BLaER1 (cell line): ENCODE results near the gene COL18A1.
"Not testable (repeated sequence)": the region's sequence is repeated elsewhere in the genome, so short reads cannot be mapped to it uniquely, and the experiment has no call there.

Experiments
- H3K27ac ChIP-seq: shearing (Covaris generic); formaldehyde crosslinking; 2 replicates; pipeline ENCODE4 v1.8.1; 2022
- H3K27me3 ChIP-seq: shearing (Covaris generic); formaldehyde crosslinking; 2 replicates; pipeline ENCODE4 v1.8.1; 2022
- H3K36me3 ChIP-seq: shearing (Covaris generic); formaldehyde crosslinking; 2 replicates; pipeline ENCODE4 v1.8.1; 2022
- H3K4me1 ChIP-seq: shearing (Covaris generic); formaldehyde crosslinking; 2 replicates; pipeline ENCODE4 v1.8.1; 2022
- H3K4me2 ChIP-seq: shearing (Covaris generic); formaldehyde crosslinking; 2 replicates; pipeline ENCODE4 v1.8.1; 2022
- H3K4me3 ChIP-seq: shearing (Covaris generic); formaldehyde crosslinking; 2 replicates; pipeline ENCODE4 v1.8.1; 2022
- H3K9ac ChIP-seq: shearing (Covaris generic); formaldehyde crosslinking; 2 replicates; pipeline ENCODE4 v1.8.1; 2022
- H3K9me3 ChIP-seq: shearing (Covaris generic); formaldehyde crosslinking; 2 replicates; pipeline ENCODE4 v1.8.1; 2022
- H4K20me1 ChIP-seq: shearing (Covaris generic); formaldehyde crosslinking; 2 replicates; pipeline ENCODE4 v1.8.1; 2022
- Cebpa-rat ChIP-seq: shearing (Covaris generic); IDR thresholded peaks from 2 replicates; pipeline ENCODE4 v1.8.1; 2022

The COL18A1 gene

DNA sequence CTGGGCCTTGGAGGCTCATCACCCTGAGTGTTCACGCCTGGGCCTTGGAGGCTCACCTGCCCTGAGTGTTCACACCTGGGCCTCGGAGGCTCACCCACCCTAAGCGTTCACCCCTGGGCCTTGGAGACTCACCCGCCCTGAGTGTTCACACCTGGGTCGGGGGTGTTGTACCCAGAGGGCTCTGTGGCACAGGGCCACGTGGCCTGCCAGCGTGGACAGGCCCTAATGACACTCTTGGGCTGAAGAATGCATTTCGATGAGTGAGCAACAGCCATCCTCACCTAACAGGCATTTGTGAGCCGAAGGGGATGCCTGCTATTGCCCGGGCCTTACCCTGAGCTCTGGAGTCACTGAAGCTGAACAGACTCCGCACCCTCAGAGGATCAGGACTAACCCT lies 119.8 kb downstream of the COL18A1 start:
- no peaks in the 10 kb centered on the region for H3K4me1 ChIP-seq
- no peak overlapping the region for H3K4me3 ChIP-seq
- H3K4me2 ChIP-seq: no peak overlapping the region
- H3K36me3 ChIP-seq: peaks cover 94% of the 10 kb centered on the region
- TF ChIP-seq Cebpa-rat: no peak
- H3K27me3 ChIP-seq: no peaks in the 10 kb centered on the region
- peaks cover 8% of the 10 kb centered on the region; the same call in 1 of the 2 replicates for H4K20me1 ChIP-seq
- peaks cover 41% of the 10 kb centered on the region for H3K9me3 ChIP-seq
- no peak overlapping the region for H3K9ac ChIP-seq
- no peak overlapping the region for H3K27ac ChIP-seq

DNA sequence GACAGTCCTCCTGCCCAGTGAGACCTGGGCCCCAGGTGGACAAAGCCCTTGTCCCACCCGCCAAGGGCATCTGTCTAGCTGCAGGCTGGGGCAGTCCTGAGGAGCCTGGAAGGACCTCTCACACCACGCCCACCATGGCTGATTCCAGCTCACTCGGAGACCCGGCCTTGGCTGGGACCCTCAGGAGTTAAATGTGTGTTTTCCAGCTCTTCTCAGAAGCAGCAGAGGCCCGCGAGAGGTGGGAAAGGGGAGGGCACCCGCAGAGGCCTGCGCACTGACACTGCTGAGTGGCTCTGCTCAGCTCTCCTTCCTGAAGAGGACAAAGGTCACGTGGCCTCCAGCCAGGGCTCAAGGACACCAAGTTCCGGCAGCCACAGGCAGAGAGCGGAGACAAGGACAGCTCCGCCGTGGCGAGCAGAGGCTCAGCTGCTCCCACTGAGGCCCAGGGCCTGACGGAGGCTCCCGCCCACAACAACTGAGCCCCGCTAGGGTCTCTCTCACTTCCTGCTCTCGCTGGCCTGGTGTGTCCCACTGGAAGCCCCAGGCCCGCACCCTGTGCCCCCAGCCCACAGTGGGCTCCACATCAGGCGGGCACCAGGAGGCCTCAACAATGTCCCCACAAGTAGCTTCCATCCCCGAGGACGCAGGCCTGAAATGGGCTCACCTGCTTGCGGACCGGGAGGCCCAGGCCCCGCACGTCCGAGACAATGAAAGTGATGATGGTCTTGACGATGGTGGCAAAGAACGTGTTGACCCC lies 120.4 kb downstream of the COL18A1 start:
- Histone ChIP-seq H3K9ac (no peak overlapping the region), H3K9me3 (peaks cover 36% of the 10 kb centered on the region), H3K4me1 (no peaks in the 10 kb centered on the region), H4K20me1 (peaks cover 8% of the 10 kb centered on the region; the same call in 1 of the 2 replicates), H3K36me3 (peaks cover 94% of the 10 kb centered on the region), H3K4me2 (no peak overlapping the region), H3K27ac (no peak overlapping the region), H3K4me3 (no peak overlapping the region), H3K27me3 (no peaks in the 10 kb centered on the region)
- no peak for TF ChIP-seq Cebpa-rat

DNA sequence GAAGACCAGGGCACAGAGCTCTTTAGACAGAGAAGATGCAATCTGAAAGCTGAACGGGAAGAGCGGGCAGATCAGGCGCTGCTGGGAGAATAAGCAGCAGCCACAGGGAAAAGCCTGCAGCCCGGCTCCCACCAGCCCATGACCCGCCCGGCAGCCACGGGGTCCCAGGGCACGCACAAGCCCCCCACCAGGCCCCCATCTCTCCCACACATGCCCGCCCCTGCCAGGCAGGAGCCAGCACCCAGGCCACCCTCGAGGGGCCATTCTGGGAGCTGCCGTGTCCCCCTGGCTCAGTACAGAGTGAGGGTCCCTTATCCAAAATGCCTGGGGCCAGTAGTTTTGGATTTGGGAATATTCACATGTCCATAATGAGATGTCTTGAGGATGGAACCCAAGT lies 120.9 kb downstream of the COL18A1 start:
- no peak overlapping the region for H3K4me2 ChIP-seq
- H3K27me3 ChIP-seq: no peaks in the 10 kb centered on the region
- peaks cover 92% of the 10 kb centered on the region for H3K36me3 ChIP-seq
- no peak overlapping the region for H3K4me3 ChIP-seq
- H4K20me1 ChIP-seq: peaks cover 8% of the 10 kb centered on the region; the same call in 1 of the 2 replicates
- no peaks in the 10 kb centered on the region for H3K4me1 ChIP-seq
- TF ChIP-seq Cebpa-rat: no peak
- H3K9me3 ChIP-seq: peaks cover 30% of the 10 kb centered on the region
- no peak overlapping the region for H3K27ac ChIP-seq
- H3K9ac ChIP-seq: no peak overlapping the region

DNA sequence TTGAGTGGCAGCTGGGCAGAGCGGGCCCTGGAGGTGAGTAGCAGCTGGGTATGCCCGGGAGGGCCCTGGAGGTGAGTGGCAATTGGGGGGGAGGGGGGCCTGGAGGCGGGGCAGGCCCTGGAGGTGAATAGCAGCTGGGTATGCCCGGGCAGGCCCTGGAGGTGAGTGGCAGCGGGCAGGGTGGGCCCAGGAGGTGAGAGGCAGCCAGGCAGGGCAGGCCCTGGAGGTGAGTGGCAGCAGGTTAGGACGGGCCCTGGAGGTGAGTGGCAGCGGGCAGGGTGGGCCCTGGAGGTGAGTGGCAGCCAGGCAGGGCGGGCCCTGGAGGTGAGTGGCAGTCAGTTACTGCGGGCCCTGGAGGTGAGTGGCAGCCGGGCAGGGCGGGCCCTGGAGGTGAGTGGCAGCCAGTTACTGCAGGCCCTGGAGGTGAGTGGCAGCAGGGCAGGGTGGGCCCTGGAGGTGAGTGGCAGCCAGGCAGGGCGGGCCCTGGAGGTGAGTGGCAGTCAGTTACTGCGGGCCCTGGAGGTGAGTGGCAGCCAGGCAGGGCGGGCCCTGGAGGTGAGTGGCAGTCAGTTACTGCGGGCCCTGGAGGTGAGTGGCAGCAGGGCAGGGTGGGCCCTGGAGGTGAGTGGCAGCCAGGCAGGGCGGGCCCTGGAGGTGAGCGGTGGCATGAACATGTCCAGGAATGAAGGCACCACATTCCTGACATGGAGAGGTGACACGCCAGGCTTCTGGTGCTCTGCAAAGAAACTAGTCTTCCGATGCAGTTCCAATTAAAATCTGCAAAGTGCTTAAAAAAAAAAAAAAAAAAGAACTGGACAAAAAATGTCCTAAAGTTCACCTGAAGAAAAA lies 122.4 kb downstream of the COL18A1 start:
- not testable (repeated sequence) for H3K27ac ChIP-seq, H3K9ac ChIP-seq, H3K4me1 ChIP-seq, H3K4me3 ChIP-seq, H3K4me2 ChIP-seq, H3K27me3 ChIP-seq, H4K20me1 ChIP-seq
- H3K36me3 ChIP-seq: peaks cover 90% of the 10 kb centered on the region
- peaks cover 26% of the 10 kb centered on the region for H3K9me3 ChIP-seq

DNA sequence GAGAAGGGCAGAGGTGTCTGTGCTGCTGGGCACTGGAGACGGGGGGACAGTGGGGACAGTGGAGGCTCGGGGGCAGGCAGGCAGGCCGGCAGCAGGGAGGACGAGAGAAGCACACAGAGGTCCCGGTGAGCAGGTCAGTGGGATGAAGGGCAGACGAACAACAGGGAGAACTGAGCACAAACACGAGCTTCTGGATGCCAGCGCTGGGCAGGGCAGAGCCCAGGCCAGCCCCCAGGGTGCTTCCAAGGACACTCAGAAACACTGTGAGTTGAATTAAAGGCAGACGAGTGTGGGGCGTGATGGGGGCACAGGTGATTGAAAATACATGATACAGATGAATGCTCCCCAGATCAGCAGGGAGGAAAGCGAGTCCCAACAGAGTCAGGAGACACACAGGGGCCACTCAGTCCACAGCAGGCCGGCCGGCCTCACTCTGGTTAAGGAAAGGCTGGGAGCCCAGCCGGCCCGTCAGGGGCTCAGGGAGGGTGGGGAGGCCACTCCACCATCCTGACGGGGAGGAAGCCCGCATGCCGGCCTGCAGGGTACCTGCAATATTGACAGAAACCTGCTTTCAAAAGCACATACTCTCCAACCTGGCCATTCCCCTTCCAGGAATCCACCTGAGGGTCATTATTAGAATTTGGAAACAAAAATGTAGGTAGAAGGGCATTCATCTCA lies 123.2 kb downstream of the COL18A1 start:
- no peak overlapping the region for H3K4me2 ChIP-seq
- peaks cover 18% of the 10 kb centered on the region for H3K9me3 ChIP-seq
- no peak overlapping the region for H3K9ac ChIP-seq
- peaks cover 13% of the 10 kb centered on the region for H4K20me1 ChIP-seq
- H3K4me1 ChIP-seq: peaks cover 10% of the 10 kb centered on the region
- H3K27ac ChIP-seq: no peak overlapping the region
- H3K27me3 ChIP-seq: no peaks in the 10 kb centered on the region
- no peak overlapping the region for H3K4me3 ChIP-seq
- TF ChIP-seq Cebpa-rat: no peak
- peaks cover 88% of the 10 kb centered on the region for H3K36me3 ChIP-seq

DNA sequence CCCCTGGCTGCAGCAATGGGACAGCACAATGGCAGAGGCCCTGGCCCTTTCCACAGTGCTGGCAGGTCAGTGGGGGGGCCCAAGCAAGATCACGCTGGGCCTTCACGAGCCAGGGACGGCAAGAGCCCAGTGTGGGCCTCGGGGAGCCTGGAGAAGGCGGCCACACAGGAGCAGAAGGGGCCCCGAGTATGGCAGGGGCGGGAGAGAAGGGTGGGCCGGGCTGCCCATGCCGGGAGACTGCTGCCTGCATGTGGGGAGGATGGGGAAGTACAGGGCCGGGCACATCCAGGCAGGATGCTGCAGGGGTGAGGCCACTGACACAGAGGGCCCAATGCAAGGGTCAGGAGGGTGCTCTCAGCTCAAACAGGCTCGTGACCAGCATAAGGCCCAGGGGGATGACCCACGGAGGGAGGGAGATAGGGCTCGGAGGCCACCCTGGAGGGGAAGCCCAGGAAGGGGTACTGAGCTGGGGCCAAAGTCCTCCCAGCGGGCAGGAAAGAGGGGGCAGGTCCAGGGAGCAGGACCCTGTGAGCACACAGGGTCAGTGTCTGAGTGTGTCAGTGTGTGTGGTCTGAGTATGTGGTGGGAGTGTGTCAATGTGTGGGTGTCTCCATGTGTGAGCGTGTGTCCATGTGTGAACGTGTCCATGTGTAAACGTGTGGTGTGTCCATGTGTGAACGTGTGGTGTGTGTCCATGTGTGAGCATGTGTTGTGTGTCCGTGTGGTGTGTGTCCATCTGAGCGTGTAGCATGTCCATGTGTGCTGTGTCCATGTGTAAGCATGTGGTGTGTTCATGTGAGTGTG lies 124.2 kb downstream of the COL18A1 start:
- H3K27ac ChIP-seq: no peak overlapping the region
- H3K9ac ChIP-seq: no peak overlapping the region
- TF ChIP-seq Cebpa-rat: no peak
- peaks cover 24% of the 10 kb centered on the region for H4K20me1 ChIP-seq
- H3K4me2 ChIP-seq: no peak overlapping the region
- H3K27me3 ChIP-seq: no peaks in the 10 kb centered on the region
- peaks cover 21% of the 10 kb centered on the region for H3K4me1 ChIP-seq
- H3K36me3 ChIP-seq: peaks cover 89% of the 10 kb centered on the region
- H3K9me3 ChIP-seq: peaks cover 11% of the 10 kb centered on the region; the same call in 1 of the 2 replicates
- H3K4me3 ChIP-seq: no peak overlapping the region

DNA sequence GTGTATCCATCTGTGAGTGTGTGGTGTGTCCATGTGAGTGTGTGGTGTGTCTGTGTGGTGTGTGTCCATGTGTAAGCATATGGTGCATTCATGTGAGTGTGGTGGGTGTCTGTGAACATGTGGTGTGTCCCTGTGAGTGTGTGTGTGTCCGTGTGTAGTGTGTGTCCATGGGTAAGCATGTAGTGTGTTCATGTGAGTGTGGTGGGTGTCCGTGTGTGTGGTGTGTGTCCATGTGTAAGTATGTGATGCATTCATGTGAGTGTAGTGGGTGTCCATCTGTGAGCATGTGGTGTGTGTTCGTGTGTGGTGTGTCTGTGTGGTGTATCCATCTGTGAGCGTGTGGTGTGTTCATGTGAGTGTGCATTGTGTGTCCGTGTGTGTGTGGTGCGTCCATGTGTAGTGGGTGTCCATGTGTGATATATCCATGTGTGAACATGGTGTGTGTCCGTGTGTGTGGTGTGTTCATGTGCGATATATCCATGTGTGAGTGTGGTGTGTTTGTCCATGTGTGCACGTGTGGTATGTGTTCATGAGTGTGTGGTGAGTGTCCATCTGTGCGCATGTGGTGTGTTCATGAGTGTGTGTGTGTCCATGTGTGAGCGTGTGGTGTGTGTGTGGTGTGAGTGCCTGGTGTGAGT lies 124.9 kb downstream of the COL18A1 start:
- no peak overlapping the region for H3K4me3 ChIP-seq
- H3K36me3 ChIP-seq: peaks cover 93% of the 10 kb centered on the region
- peaks cover 28% of the 10 kb centered on the region for H3K4me1 ChIP-seq
- H3K9me3 ChIP-seq: peaks cover 11% of the 10 kb centered on the region; the same call in 1 of the 2 replicates
- H3K9ac ChIP-seq: no peak overlapping the region
- TF ChIP-seq Cebpa-rat: no peak
- H3K27me3 ChIP-seq: no peaks in the 10 kb centered on the region
- H3K4me2 ChIP-seq: no peak overlapping the region
- no peak overlapping the region for H3K27ac ChIP-seq
- peaks cover 31% of the 10 kb centered on the region for H4K20me1 ChIP-seq

DNA sequence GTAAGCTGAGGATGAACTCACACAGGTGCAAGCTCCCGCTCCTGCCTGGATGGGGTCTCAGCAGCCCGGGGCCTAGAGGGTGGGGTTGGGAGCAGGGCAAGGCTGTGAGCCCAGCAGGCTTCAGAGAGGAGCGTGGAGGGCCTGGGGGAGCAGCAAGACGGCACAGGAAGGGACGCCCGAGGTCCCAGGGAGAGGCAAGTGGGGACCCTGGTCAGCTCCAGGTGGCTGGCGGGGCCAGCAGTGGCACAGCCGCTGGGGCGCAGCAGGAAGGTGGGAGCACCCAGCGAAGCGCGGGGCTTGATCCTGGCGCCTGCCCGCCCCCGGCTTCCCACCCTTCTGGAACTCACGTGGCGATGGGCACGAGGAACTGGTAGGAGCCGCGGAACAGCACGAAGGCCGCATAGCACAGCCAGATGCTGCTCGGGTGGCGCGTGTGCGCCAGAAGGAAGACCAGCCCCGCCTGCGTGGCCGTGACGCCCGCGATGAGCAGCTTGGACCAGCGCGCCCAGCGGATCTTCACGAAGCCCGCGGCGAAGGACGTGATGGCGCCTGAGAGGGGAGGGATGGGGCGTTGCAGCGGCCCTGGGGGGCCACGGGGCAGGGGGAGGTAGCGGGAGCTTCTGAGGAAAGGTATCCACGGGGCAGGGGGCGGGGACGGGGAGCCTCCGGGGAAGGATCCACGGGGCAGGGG lies 125.6 kb downstream of the COL18A1 start:
- Histone ChIP-seq H3K27me3 (no peaks in the 10 kb centered on the region), H3K4me2 (no peak overlapping the region), H3K4me1 (peaks cover 34% of the 10 kb centered on the region), H3K27ac (no peak overlapping the region), H4K20me1 (peaks cover 37% of the 10 kb centered on the region), H3K9me3 (peaks cover 11% of the 10 kb centered on the region; the same call in 1 of the 2 replicates), H3K36me3 (peaks cover 93% of the 10 kb centered on the region), H3K4me3 (no peak overlapping the region), H3K9ac (no peak overlapping the region)
- TF ChIP-seq Cebpa-rat: no peak

DNA sequence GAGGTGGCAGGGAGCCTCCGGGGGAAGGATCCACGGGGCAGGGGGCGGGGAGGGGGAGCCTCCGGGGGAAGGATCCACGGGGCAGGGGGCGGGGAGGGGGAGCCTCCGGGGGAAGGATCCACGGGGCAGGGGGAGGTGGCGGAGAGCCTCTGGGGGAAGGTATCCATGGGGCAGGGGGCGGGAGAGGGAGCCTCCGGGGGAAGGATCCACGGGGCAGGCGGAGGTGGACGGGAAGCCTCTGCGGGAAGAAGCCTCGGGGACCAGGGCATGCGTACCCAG lies 126.1 kb downstream of the COL18A1 start:
- peaks cover 11% of the 10 kb centered on the region; the same call in 1 of the 2 replicates for H3K9me3 ChIP-seq
- not testable (repeated sequence) for H3K27me3 ChIP-seq, H3K27ac ChIP-seq, H3K4me2 ChIP-seq, H3K4me3 ChIP-seq, H3K9ac ChIP-seq
- peaks cover 92% of the 10 kb centered on the region for H3K36me3 ChIP-seq
- peaks cover 39% of the 10 kb centered on the region for H3K4me1 ChIP-seq
- H4K20me1 ChIP-seq: peaks cover 42% of the 10 kb centered on the region
